GM10266 (cell line): ENCODE data around the gene SST.

Experiments used
- DNase-seq: peaks from one replicate; pipeline ENCODE4 v3.0.0; 2012; ENCODE audit errors: extremely low spot score
- TF ChIP-seq, protein P1 (sequence below): IDR thresholded peaks from 2 replicates; pipeline ENCODE4 v1.5.1; 2012; ENCODE audit warnings: mild to moderate bottlenecking, low read depth; ENCODE audit not compliant: control insufficient read depth, insufficient read depth; ENCODE audit errors: missing control alignments

SST gene

GRCh38 chr3:187669675-187670504 lies at the start of gene SST:
Gene SST (minus strand): TSS chr3:187670394. CDS start chr3:187670291, 103 bp downstream.
- TF ChIP-seq, protein P1, sequence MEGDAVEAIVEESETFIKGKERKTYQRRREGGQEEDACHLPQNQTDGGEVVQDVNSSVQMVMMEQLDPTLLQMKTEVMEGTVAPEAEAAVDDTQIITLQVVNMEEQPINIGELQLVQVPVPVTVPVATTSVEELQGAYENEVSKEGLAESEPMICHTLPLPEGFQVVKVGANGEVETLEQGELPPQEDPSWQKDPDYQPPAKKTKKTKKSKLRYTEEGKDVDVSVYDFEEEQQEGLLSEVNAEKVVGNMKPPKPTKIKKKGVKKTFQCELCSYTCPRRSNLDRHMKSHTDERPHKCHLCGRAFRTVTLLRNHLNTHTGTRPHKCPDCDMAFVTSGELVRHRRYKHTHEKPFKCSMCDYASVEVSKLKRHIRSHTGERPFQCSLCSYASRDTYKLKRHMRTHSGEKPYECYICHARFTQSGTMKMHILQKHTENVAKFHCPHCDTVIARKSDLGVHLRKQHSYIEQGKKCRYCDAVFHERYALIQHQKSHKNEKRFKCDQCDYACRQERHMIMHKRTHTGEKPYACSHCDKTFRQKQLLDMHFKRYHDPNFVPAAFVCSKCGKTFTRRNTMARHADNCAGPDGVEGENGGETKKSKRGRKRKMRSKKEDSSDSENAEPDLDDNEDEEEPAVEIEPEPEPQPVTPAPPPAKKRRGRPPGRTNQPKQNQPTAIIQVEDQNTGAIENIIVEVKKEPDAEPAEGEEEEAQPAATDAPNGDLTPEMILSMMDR, result no peak
- DNase-seq, result no peak

GRCh38 chr3:187719628-187720336 lies 49.6 kb upstream of the SST start:
- no peak for DNase-seq

DNA sequence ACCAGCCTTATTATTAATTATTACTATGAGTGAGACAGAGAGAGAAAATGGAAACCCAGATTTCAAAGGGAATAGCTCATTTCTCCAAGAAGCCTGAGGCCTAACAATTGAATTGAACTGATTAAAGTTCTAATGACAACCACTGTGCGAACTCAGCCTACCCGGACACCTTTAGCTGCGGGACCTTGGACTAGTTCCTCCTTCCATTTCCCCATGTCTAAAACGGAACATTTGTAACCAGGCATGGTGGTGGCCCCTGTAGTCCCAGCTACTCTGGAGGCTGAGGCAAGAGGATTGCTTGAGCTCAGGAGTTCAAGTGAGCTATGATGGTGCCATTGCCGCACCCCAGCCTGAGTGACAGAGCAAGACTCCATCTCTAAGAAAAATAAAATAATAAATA lies 48.6 kb upstream of the SST start:
- no peak for DNase-seq
- TF ChIP-seq, protein P1, result no peak

More at GRCh38 chr3:187719628-187720336, 49.6 kb upstream of the SST start:
- TF ChIP-seq, protein P1, result no peak

- DNase-seq, result no peak
- TF ChIP-seq, protein P1, result no peak
Observed at GRCh38 chr3:187717572-187717971, 47.4 kb upstream of the SST start.

GRCh38 chr3:187714404-187714979 lies 44.3 kb upstream of the SST start:
- TF ChIP-seq, protein P1, result peak; percentile 96

GRCh38 chr3:187713504-187713903 lies 43.3 kb upstream of the SST start:
- DNase-seq, result no peak
- TF ChIP-seq, protein P1, result no peak

More at GRCh38 chr3:187714404-187714979, 44.3 kb upstream of the SST start:
- peak; percentile 85 for DNase-seq
